K562 (cell line): ENCODE data around the gene MRFAP1. TPM values are rescaled to one million over a fixed set of nuclear protein-coding genes. Genes with fewer than 3 reads are reported as not detected.

ENCODE experiments used
- CEBPZ ChIP-seq: fragments of 150-350 bp; IDR thresholded peaks from 2 replicates; pipeline ENCODE4 v1.6.1; 2014; ENCODE audit warnings: low read depth, mild to moderate bottlenecking, low read length, borderline replicate concordance
- CREB1 ChIP-seq, 2 experiments: sonication (generic) in 1 of 2; formaldehyde crosslinking in 1 of 2; IDR thresholded peaks; 2 replicates each; pipeline versions ENCODE4 v1.6.1 to v1.8.0; 2012 to 2022; ENCODE audit warnings: inconsistent platforms in 1 of 2, mild to moderate bottlenecking in 1 of 2, missing genetic modification reagents in 1 of 2, moderate library complexity in 1 of 2
- IRF2 ChIP-seq: sonication (generic); formaldehyde crosslinking; IDR thresholded peaks from 2 replicates; pipeline ENCODE4 v1.8.1; 2022; ENCODE audit warnings: mild to moderate bottlenecking, missing genetic modification reagents
- JUN ChIP-seq, 2 experiments: sonication (generic) in 1 of 2; formaldehyde crosslinking in 1 of 2; IDR thresholded peaks; 2 replicates each; pipeline versions ENCODE4 v1.6.1 to v1.8.0; 2012 to 2022; ENCODE audit warnings: borderline replicate concordance in 2 of 2, mild to moderate bottlenecking in 2 of 2, improper control_type of control experiment in 1 of 2, low read depth in 1 of 2, low read length in 1 of 2, missing genetic modification reagents in 1 of 2
- KDM5B ChIP-seq: fragments of 200-600 bp; sonication (generic); IDR thresholded peaks from 2 replicates; pipeline ENCODE4 v1.6.1; 2012; ENCODE audit warnings: low read depth, mild to moderate bottlenecking, moderate library complexity, low read length, control low read depth, inconsistent platforms; ENCODE audit not compliant: insufficient replicate concordance
- POLR2B ChIP-seq: fragments of 450-650 bp; IDR thresholded peaks from 2 replicates; pipeline ENCODE4 v1.6.1; 2018; ENCODE audit warnings: low read depth; ENCODE audit not compliant: partially characterized antibody
- POLR3A ChIP-seq: IDR thresholded peaks from 2 replicates; pipeline ENCODE4 v1.6.1; 2011; ENCODE audit warnings: borderline replicate concordance, mild to moderate bottlenecking, moderate library complexity; ENCODE audit not compliant: insufficient read length, insufficient read depth; ENCODE audit errors: extremely low read depth
- PYGO2 ChIP-seq: fragments of 450-650 bp; IDR thresholded peaks from 2 replicates; pipeline ENCODE4 v1.6.1; 2016; ENCODE audit warnings: mild to moderate bottlenecking, missing genetic modification characterization, moderate library complexity, missing compliant biosample characterization
- RFX1 ChIP-seq: fragments of 450-650 bp; IDR thresholded peaks from 2 replicates; pipeline ENCODE4 v1.6.1; 2016; ENCODE audit warnings: mild to moderate bottlenecking, moderate library complexity
- SRF ChIP-seq, 2 experiments: fragments of 250-450, 450-650 bp in 1 of 2; sonication (Bioruptor Pico) in 1 of 2; sonication (generic) in 1 of 2; formaldehyde crosslinking; IDR thresholded peaks; 2 replicates each; pipeline versions ENCODE4 v1.5.0 to v1.5.1; 2020 to 2022; ENCODE audit warnings: mild to moderate bottlenecking in 1 of 2, missing genetic modification reagents in 1 of 2
- SRSF3 ChIP-seq: fragments of 200-400 bp; formaldehyde crosslinking; IDR thresholded peaks from 2 replicates; pipeline ENCODE4 v1.6.1; 2016; ENCODE audit warnings: mild to moderate bottlenecking, low read length, moderate library complexity; ENCODE audit not compliant: insufficient read depth
- TARDBP ChIP-seq: fragments of 450-650 bp; IDR thresholded peaks from 2 replicates; pipeline ENCODE4 v1.6.1; 2016
- THAP7 ChIP-seq: fragments of 250-450 bp; sonication (Bioruptor Pico); IDR thresholded peaks from 2 replicates; pipeline ENCODE4 v1.5.0; 2021
- TOE1 ChIP-seq, 2 experiments: fragments of 450-650 bp in 1 of 2; sonication (generic) in 1 of 2; formaldehyde crosslinking in 1 of 2; IDR thresholded peaks; 2 replicates each; pipeline versions ENCODE4 v1.7.1 to v1.8.0; 2016 to 2022; ENCODE audit warnings: borderline replicate concordance in 2 of 2, mild to moderate bottlenecking in 2 of 2, antibody characterized with exemption in 1 of 2, inconsistent platforms in 1 of 2, low read depth in 1 of 2, missing genetic modification reagents in 1 of 2, moderate library complexity in 1 of 2
- U2AF2 ChIP-seq: fragments of 200-400 bp; formaldehyde crosslinking; optimal IDR thresholded peaks from 2 replicates; pipeline ENCODE3; 2017; ENCODE audit warnings: low read depth, mild to moderate bottlenecking, low read length
- ZNF146 ChIP-seq: IDR thresholded peaks from one replicate; pipeline ENCODE4 v1.6.1; 2018; ENCODE audit warnings: missing compliant biosample characterization; ENCODE audit not compliant: unreplicated experiment
- ZNF41 ChIP-seq: fragments of 250-450 bp; sonication (Bioruptor Pico); conservative IDR thresholded peaks from 2 replicates; pipeline ENCODE4 v1.4.0; 2020; ENCODE audit warnings: mild to moderate bottlenecking
- polyA plus RNA-seq, 8 experiments: library from polyadenylated mRNA; depleted of rRNA in 4 of 8; stranded (reverse) in 5 of 8; unstranded in 3 of 8; fragments of >200 nt; fragmentation: Nextera tagmentation in 2 of 8; fragmentation: Illumina TruSeq in 1 of 8; extraction: Ambion mirVana in 2 of 8; extraction: Trizol in 1 of 8; gene quantifications; 2 replicates each; pipeline versions ENCODE4 v1.2.1 to v1.2.3, GENCODE V29; 2011 to 2014; ENCODE audit warnings: inconsistent platforms in 1 of 8, missing spikeins in 1 of 8
- total RNA-seq, 7 experiments: library from RNA; depleted of rRNA in 6 of 7; stranded (reverse); fragments of >200 nt in 6 of 7; fragmentation: Illumina TruSeq in 2 of 7; extraction: Trizol in 2 of 7; gene quantifications; 2 replicates each; pipeline versions ENCODE4 v1.2.1 to v1.2.3, GENCODE V29; 2011 to 2021; ENCODE audit warnings: low replicate concordance in 1 of 7
- TF ChIP-seq, protein P1 (sequence below): fragments of 250-450 bp; sonication (Bioruptor Pico); IDR thresholded peaks from 2 replicates; pipeline ENCODE4 v1.5.0; 2020; ENCODE audit warnings: mild to moderate bottlenecking

Gene MRFAP1
- total and polyA plus RNA-seq, 9 of the 15 experiments (the other 6 are each of a cell fraction or from before 2014, with no cell fraction given), result 46.0 to 270 (median 151) TPM

GRCh38 chr4:6641164-6641970, 882 bp downstream of the MRFAP1 start (continued):
- TF ChIP-seq, protein P1, sequence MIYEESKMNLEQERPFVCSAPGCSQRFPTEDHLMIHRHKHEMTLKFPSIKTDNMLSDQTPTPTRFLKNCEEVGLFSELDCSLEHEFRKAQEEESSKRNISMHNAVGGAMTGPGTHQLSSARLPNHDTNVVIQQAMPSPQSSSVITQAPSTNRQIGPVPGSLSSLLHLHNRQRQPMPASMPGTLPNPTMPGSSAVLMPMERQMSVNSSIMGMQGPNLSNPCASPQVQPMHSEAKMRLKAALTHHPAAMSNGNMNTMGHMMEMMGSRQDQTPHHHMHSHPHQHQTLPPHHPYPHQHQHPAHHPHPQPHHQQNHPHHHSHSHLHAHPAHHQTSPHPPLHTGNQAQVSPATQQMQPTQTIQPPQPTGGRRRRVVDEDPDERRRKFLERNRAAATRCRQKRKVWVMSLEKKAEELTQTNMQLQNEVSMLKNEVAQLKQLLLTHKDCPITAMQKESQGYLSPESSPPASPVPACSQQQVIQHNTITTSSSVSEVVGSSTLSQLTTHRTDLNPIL, result no peak
- TF ChIP-seq TARDBP (no peak), THAP7 (no peak), ZNF41 (CRISPR knock-in tag) (no peak), JUN (IDR thresholded peaks at IDR 0.05; ENCODE audit: borderline replicate concordance, low read depth, low read length) (no peak), JUN (CRISPR knock-in tag; IDR thresholded peaks at IDR 0.05; ENCODE audit: borderline replicate concordance) (no peak), POLR3A (no peak), SRSF3 (no peak), IRF2 (CRISPR knock-in tag) (no peak), RFX1 (peak; percentile 86), PYGO2 (tag) (no peak), CEBPZ (no peak), U2AF2 (no peak), SRF (CRISPR knock-in tag; IDR thresholded peaks at IDR 0.05) (no peak), POLR2B (no peak), KDM5B (peak; percentile 45), TOE1 (IDR thresholded peaks at IDR 0.05; ENCODE audit: borderline replicate concordance) (0 out of 2 replicates have a peak, but pooled peaks have one; percentile 14), TOE1 (CRISPR knock-in tag; IDR thresholded peaks at IDR 0.05; ENCODE audit: borderline replicate concordance, low read depth) (no peak; the same call in 1 of the 2 replicates), CREB1 (IDR thresholded peaks at IDR 0.05) (peak; percentile 50), CREB1 (CRISPR knock-in tag; IDR thresholded peaks at IDR 0.05) (no peak), ZNF146 (CRISPR knock-in tag) (no peak)
